ENCODE measurements around the gene ZNF100. TPM values are rescaled to one million over a fixed set of nuclear protein-coding genes. Genes with fewer than 3 reads are reported as not detected.
"Not testable (repeated sequence)": the region's sequence is repeated elsewhere in the genome, so short reads cannot be mapped to it uniquely, and the experiment has no call there.

The ZNF100 gene
- total RNA-seq: 10 to 100 TPM; 20.7 to 25.4 TPM

DNA sequence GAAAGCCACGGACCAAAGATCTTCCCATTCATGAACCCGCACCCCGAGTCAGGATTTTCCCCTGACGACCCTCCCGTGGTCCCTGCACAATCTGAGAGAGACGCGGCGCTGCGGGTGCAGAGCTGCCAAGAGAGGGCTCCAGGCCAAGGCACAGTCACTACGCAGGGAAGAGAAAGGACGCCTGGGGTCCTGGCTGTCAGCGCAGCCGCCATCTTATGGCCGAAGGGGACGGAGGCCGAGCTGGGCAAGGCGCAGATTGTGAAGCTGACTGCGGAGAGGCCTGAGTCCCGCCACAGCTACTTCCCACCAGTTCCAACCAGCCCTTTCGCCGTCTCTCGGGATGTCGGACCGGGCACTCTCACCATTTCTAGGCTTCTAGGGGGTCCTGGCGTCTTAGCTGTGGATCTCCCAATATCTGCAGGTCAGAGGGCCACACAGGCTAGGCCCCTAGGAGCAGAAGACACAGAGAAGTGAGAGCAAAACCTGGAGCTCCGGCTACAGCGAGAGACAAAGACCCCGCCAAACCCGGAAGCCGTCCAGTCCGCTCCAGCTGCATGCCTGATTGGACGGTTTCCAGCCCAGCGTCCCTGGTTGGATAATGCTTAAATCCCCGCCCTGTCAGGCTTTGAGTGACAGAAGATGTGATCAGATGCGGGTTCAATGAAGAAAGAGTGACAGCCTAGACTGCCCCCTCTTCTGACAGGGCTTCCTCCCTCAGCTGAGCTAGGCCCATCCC lies at the start of gene ZNF100:
TSS of gene ZNF100 (minus strand) at position 515 of the 736 bp plus-strand sequence. CDS start at position 365, 150 bp downstream.
- peak; percentile 84 to 90 for DNase-seq (ENCODE audit: low spot score in 2 of 2)
- peak; percentile 94 to 97 for ATAC-seq
- Mint-ChIP-seq H3K27ac (peak within 1 kb of the TSS; percentile 96 to 97), H3K9me3 (peaks cover 0 to 4% of the 10 kb centered on the region in 2 donors), H3K36me3 (peaks cover 19 to 44% of the 10 kb centered on the region in 2 donors)

DNA sequence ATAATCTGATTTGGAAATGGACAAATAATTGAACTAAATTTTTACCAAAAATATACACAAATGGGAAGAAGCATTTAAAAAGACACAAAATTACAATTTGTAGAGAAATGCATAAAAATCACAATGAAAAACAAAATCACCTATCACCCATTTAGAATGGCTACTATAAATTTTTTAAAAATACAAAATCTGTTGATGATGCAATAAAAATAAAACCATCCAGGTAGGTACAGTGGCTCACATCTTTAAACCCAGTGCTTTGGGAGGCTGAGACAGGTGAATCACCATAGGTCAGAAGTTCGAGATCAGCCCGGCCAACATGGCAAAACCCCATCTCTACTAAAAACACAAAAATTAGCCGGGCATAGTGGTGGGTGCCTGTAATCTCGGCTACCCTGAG lies 45.1 kb upstream of the ZNF100 start:
- DNase-seq (ENCODE audit: low spot score in 2 of 2) (no peak), ATAC-seq (no peak)
- Mint-ChIP-seq H3K27ac (no peak overlapping the region), H3K9me3 (peaks cover 26 to 29% of the 10 kb centered on the region in 2 donors), H3K36me3 (peaks cover 55 to 88% of the 10 kb centered on the region in 2 donors)

DNA sequence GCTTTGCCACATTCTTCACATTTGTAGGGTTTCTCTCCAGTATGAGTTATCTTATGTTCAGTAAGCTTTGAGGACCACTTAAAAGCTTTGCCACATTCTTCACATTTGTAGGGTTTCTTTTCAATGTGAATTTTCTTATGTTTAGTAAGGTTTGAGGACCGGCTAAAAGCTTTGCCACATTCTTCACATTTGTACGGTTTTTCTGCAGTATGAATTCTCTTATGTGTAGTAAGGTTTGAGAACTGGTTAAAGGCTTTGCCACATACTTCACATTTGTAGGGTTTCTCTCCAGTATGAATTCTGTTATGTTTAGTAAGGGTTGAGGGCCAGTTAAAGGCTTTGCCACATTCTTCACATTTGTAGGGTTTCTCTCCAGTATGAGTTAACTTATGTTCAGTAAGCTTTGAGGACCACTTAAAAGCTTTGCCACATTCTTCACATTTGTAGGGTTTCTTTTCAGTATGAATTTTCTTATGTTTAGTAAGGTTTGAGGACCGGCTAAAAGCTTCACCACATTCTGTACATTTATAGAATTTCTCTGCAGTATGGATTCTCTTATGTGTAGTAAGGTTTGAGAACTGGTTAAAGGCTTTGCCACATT lies 41.1 kb upstream of the ZNF100 start:
- not testable (repeated sequence) for H3K27ac Mint-ChIP-seq

DNA sequence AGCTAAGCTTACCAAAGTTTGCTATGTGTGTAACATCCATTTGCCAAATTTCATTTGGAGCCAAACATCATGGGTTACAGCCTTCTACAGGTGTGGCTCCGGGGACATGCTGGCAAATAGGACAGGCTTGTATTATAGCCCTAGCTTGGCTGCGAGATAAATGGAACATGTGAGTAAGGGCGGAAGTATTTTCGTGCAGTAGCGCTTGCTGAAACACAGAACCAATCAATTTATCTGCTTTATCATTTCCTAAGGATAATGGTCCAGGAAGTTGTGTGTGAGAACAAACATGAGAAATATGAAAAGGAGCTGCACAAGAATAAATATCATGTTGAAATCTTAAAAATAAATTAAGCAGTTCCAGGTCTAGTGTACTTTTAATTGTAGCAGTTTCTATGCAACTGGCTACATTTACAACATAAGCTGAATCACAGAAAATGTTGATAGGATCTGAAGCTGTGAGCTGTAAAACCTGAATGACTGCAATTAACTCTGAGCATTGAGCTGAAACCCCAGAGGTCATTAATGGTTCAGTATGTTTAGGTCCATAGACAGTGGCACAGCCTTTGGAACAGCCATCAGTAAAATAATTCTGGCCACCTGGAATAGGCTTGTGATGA lies 22.2 kb upstream of the ZNF100 start:
- no peak for ATAC-seq
- H3K27ac Mint-ChIP-seq: no peak overlapping the region
- DNase-seq (ENCODE audit: low spot score in 2 of 2): no peak
- H3K9me3 Mint-ChIP-seq: peaks cover 12 to 21% of the 10 kb centered on the region in 2 donors
- peaks cover 4 to 5% of the 10 kb centered on the region in 2 donors for H3K36me3 Mint-ChIP-seq

More for the DNA sequence above, 41.1 kb upstream of the ZNF100 start:
- H3K36me3 Mint-ChIP-seq: peaks cover 41 to 68% of the 10 kb centered on the region in 2 donors
- H3K9me3 Mint-ChIP-seq: peaks cover 26 to 30% of the 10 kb centered on the region in 2 donors
- not testable (repeated sequence) for ATAC-seq; DNase-seq (ENCODE audit: low spot score in 2 of 2)

DNA sequence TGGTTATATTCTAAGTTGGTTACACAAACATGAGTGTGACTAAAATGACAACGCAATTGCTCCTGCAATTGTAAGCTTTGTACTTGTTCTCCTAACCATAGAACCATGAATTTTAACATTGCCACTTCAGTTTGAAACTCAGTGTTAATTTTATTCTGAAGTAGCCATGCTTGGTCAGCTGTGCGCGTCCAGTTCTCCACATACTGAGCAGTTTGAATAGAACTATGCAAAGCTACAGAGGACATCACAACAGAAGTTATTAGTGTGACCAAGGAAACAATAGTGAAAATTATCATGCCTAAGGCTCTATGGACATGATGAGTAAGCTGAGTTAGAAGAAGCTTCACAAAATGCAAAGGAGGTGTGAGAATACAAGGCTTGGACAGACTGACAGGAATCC lies 19.6 kb upstream of the ZNF100 start:
- H3K9me3 Mint-ChIP-seq: peaks cover 10 to 17% of the 10 kb centered on the region in 2 donors
- DNase-seq (ENCODE audit: low spot score in 2 of 2) (no peak), ATAC-seq (no peak)
- peaks cover 0 to 4% of the 10 kb centered on the region in 2 donors for H3K36me3 Mint-ChIP-seq
- no peak overlapping the region for H3K27ac Mint-ChIP-seq

DNA sequence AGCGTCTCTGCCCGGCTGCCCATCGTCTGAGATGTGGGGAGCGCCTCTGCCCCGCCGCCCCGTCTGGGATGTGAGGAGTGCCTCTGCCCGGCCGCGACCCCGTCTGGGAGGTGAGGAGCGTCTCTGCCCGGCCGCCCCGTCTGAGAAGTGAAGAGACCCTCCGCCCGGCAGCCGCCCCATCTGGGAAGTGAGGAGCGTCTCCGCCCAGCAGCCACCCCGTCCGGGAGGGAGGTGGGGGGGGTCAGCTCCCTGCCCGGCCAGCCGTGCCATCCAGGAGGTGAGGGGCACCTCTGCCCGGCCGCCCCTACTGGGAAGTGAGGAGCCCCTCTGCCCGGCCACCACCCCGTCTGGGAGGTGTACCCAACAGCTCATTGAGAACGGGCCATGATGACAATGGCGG lies 8.4 kb upstream of the ZNF100 start:
- H3K9me3 Mint-ChIP-seq, H3K36me3 Mint-ChIP-seq: not testable (repeated sequence)

DNA sequence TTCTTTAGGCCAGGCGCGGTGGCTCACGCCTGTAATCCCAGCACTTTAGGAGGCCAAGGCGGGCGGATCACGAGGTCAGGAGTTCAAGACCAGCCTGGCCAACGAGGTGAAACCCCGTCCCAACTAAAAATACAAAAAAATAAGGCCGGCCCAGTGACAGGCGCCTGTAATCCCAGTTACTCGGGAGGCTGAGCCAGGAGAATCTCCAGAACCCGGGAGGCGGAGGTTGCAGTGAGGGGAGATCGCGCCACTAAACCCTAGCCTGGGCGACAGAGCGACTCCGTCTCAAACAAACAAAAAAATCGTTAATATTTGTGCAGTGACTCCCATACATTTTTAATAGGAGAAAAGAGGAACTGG lies 694 bp downstream of the ZNF100 start:
- not testable (repeated sequence) for H3K9me3 Mint-ChIP-seq; DNase-seq (ENCODE audit: low spot score in 2 of 2)
- peak overlapping the region; percentile 96 to 97 for H3K27ac Mint-ChIP-seq
- H3K36me3 Mint-ChIP-seq: peaks cover 24 to 50% of the 10 kb centered on the region in 2 donors
- peak in 1 of 2 donors; percentile 4 for ATAC-seq

More for the DNA sequence above, 8.4 kb upstream of the ZNF100 start:
- not testable (repeated sequence) for ATAC-seq; DNase-seq (ENCODE audit: low spot score in 2 of 2); H3K27ac Mint-ChIP-seq

DNA sequence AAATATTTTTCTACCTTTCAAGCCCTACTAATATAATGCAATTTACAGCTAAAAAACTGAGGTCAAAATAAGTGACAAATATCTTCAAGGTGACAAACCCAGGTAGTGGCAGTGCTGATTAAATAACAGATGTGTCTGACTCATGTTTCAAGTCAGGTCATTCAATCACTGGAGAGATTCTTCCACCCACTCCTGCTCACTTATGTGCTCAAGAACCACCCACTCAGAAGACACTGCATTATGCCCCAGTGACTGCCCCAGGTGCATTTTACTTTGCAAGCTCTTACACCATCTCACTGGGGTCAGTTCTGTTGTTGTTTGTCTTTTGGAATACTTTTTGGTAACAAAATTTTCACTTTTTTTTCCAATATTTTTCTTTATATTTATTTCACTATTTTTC lies 2.2 kb downstream of the ZNF100 start:
- DNase-seq (ENCODE audit: low spot score in 2 of 2) (peak in 1 of 2 donors; percentile 11), ATAC-seq (peak in 1 of 2 donors; percentile 63)
- H3K36me3 Mint-ChIP-seq: peaks cover 27 to 63% of the 10 kb centered on the region in 2 donors
- H3K27ac Mint-ChIP-seq: no peak overlapping the region
- H3K9me3 Mint-ChIP-seq: no peaks in the 10 kb centered on the region

DNA sequence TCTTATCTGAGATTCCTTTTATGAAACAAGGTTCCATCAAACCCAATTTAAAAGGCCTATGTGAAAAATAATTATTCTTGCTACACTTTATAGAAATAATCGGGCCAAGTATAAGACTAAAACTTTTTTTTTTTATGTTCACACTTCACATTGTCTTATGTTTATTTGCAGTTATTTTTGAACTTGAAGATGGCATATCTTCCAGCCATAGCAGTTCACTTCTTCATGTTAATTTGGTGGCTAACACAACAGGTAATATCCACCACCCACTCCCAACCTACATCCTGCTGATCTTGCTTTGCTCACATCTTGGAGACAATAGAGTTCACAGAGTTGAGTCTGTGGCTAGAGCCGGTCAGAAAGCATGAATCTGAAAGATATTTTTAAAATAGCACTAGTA lies 5.8 kb downstream of the ZNF100 start:
- Mint-ChIP-seq H3K9me3 (peaks cover 0 to 15% of the 10 kb centered on the region in 2 donors), H3K36me3 (peaks cover 40 to 86% of the 10 kb centered on the region in 2 donors)
- ATAC-seq; DNase-seq (ENCODE audit: low spot score in 2 of 2); H3K27ac Mint-ChIP-seq: not testable (repeated sequence)

DNA sequence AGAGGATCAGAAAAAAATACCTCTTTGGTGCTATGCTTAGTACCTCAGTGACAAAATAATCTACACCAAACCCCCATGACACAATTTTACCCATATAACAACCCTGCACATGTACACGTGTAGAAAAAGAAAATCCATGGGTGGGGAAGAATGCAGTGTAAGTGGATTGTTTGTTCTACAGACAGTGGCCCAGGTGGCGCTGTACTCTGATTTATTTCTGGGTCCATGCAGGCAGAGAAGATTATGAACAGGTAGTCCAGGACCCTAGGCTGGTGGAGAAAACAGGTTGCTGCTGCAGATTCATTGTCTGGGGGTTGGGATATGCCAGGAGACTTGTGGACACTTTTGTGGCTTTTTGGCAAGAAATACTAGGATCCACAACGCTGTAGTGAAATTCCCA lies 9.1 kb downstream of the ZNF100 start:
- Mint-ChIP-seq H3K27ac (no peak overlapping the region), H3K36me3 (peaks cover 50 to 89% of the 10 kb centered on the region in 2 donors), H3K9me3 (peaks cover 0 to 30% of the 10 kb centered on the region in 2 donors)
- ATAC-seq: no peak
- DNase-seq (ENCODE audit: low spot score in 2 of 2): no peak

DNA sequence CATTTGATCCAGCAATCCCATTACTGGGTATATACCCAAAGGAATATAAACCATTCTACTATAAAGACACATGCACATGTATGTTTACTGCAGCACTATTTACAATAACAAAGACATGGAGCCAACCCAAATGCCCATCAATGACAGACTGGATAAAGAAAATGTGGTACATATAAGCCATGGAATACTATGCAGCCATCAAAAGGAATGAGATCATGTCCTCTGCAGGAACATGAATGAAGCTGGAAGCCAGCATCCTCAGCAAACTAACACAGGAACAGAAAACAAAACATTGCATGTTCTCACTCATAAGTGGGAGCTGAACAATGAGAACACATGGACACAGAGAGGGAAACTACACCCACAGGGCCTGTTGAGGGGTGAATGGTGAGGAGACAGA lies 11.8 kb downstream of the ZNF100 start:
- Mint-ChIP-seq H3K36me3 (peaks cover 55 to 93% of the 10 kb centered on the region in 2 donors), H3K9me3 (peaks cover 0 to 33% of the 10 kb centered on the region in 2 donors)
- not testable (repeated sequence) for H3K27ac Mint-ChIP-seq; DNase-seq (ENCODE audit: low spot score in 2 of 2); ATAC-seq

DNA sequence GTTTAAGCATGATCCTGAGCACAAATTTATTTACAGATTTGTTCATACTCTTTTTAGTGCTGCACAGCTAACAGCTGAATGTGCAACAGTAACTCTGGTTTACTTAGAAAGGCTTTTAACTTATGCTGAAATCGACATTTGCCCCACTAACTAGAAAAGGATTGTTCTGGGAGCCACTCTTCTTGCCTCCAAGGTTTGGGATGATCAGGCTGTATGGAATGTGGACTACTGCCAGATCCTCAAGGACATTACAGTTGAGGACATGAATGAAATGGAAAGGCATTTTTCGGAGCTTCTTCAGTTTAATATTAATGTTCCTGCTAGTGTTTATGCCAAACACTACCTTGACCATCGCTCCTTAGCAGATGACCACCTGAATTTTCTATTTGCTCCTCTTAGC lies 16.0 kb downstream of the ZNF100 start:
- DNase-seq (ENCODE audit: low spot score in 2 of 2) (no peak), ATAC-seq (no peak)
- Mint-ChIP-seq H3K27ac (no peak overlapping the region), H3K36me3 (peaks cover 50 to 92% of the 10 kb centered on the region in 2 donors), H3K9me3 (peaks cover 0 to 32% of the 10 kb centered on the region in 2 donors)

DNA sequence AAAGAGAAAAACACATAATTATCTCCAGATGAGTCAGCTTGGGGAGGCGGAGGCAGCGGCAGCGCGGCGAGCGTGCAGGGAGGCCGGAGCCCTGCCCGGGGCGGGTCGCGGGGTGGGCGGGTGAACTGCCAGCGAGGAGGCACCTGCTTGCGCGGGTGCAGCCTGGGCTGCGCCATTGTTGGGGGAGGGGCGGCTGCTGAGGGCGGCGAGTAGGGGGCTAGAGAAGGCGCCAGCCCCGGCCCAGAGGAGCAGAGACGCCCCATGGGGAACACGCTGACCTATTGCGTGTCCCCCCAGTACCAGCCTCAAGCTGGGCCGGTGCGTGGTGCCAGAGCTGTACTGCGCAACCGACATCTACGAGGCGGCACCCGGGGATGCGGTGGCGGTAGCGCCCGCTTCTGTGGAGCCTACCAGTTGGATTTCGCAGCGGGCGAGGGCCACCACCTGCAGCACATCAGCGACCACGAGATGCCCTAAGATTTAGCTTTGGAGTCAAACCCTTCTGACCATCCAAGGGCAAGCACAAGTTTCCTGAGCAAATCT lies 16.7 kb downstream of the ZNF100 start:
- Mint-ChIP-seq H3K9me3 (peaks cover 0 to 27% of the 10 kb centered on the region in 2 donors), H3K27ac (no peak overlapping the region), H3K36me3 (peaks cover 43 to 92% of the 10 kb centered on the region in 2 donors)
- no peak for DNase-seq (ENCODE audit: low spot score in 2 of 2)
- ATAC-seq: no peak

DNA sequence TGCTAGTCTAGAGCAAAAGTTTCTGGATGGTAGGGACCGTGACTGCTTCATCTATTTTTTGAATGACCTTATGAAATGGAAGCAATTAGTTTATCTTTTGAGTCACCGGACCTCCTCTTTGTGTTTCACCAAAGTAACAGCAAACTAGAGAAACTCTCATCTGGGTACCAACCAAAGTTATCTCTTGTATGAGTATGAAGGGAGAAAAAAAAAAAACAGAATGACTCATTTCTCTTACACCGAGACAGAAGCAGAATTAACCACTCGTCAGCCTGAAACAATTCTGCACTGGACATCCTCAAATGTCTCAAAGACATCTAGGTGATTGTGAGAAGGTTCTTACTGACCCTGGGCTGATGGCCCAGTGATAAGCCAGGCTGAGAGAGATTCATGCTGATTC lies 18.3 kb downstream of the ZNF100 start:
- Mint-ChIP-seq H3K27ac (peak overlapping the region; percentile 51 to 85), H3K9me3 (peaks cover 0 to 23% of the 10 kb centered on the region in 2 donors), H3K36me3 (peaks cover 34 to 88% of the 10 kb centered on the region in 2 donors)
- DNase-seq (ENCODE audit: low spot score in 2 of 2) (no peak), ATAC-seq (peak; percentile 77 to 89)

DNA sequence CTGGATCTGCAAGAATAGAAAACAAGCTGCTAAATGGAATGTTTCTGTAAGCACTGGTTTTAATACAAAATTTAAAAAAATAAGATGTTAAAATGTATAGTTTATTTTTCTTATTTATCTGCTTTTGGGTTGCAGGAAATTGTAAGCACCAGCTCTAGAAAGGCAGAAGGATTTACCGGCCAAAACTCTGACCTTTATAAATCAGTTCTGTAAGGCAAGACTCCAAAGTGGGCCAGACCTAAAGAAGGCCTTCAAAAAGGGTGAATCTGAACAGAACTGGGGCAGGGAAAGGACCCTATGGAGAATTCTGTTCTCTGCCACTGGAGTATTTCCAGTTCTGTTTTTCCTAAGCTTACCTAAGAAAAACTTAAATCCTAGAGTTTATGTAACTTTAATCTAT lies 19.3 kb downstream of the ZNF100 start:
- Mint-ChIP-seq H3K27ac (no peak overlapping the region), H3K36me3 (peaks cover 34 to 87% of the 10 kb centered on the region in 2 donors), H3K9me3 (peaks cover 0 to 19% of the 10 kb centered on the region in 2 donors)
- no peak for ATAC-seq
- no peak for DNase-seq (ENCODE audit: low spot score in 2 of 2)

DNA sequence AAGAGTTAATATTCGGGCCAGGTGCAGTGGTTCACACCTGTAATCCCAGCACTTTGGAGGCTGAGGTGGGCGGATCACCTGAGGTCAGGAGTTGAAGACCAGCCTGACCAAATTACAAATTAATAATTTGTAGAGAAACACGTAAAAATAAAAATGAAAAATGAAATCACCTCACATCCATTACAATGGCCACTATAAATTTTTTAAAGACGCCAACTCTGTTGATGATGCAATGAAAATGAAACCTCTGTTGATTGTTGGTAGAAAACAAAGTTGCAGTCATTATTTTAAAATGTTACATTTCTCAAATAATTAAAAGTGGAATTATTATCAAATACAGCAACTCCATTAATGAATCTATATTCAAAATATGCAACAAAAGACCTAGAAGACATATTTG lies 26.8 kb downstream of the ZNF100 start:
- no peak for ATAC-seq

More for the DNA sequence above, 26.8 kb downstream of the ZNF100 start:
- no peak for DNase-seq (ENCODE audit: low spot score in 2 of 2)
- Mint-ChIP-seq H3K27ac (no peak overlapping the region), H3K36me3 (peaks cover 36 to 89% of the 10 kb centered on the region in 2 donors), H3K9me3 (peaks cover 13 to 22% of the 10 kb centered on the region in 2 donors)

All from activated naive CD4-positive, alpha-beta T cell treated with anti-CD3 and anti-CD28 coated beads, Interleukin-2, amount 50 U/mL, for 72 hours (primary cell).